Naive thymus-derived CD4-positive, alpha-beta T cell (primary cell): ENCODE results near the gene PMIS2. TPM values are rescaled to one million over a fixed set of nuclear protein-coding genes. Genes with fewer than 3 reads are reported as not detected.

Experiments
- ATAC-seq: fragments of 150-1000 bp; cut with Tn5 transposase; 2 replicates; pipeline ENCODE4 v1.10.0; 2021; ENCODE audit warnings: mild to moderate bottlenecking, moderate library complexity
- CTCF ChIA-PET: fragments of 350-600 bp; sonication (Branson Sonifier 250); formaldehyde crosslinking; loops from one replicate; lab custom pipeline; 2021; ENCODE audit warnings: antibody characterized with exemption; lab: Charles Lee
- POLR2A ChIA-PET: fragments of 350-600 bp; sonication (Branson Sonifier 250); formaldehyde crosslinking; loops from one replicate; lab custom pipeline; 2021; ENCODE audit warnings: antibody characterized with exemption, inconsistent platforms; lab: Charles Lee
- DNase-seq, 9 donors: peaks; one replicate each; pipeline versions ENCODE4 v3.0.0 to v3.0.0-alpha.2; 2020 to 2022; ENCODE audit warnings: mixed read lengths in 1 of 9
- H3K27ac ChIP-seq: one replicate; pipeline ENCODE4 v1.7.0; 2013; ENCODE audit warnings: mild to moderate bottlenecking, low read depth, low read length, moderate library complexity
- H3K27me3 ChIP-seq, 2 donors: one replicate each; pipeline ENCODE4 v1.7.0; 2013; ENCODE audit warnings: low read length in 2 of 2, mild to moderate bottlenecking in 2 of 2, moderate library complexity in 2 of 2; ENCODE audit not compliant: control insufficient read depth in 2 of 2, insufficient read depth in 2 of 2
- H3K36me3 ChIP-seq, 3 experiments: 1 replicate in 2 of 3; 2 replicates in 1 of 3; pipeline ENCODE4 v1.7.0; 2013; ENCODE audit warnings: low read length in 3 of 3, mild to moderate bottlenecking in 3 of 3, moderate library complexity in 1 of 3; ENCODE audit not compliant: insufficient read depth in 3 of 3, control insufficient read depth in 2 of 3
- H3K4me1 ChIP-seq, 2 donors: one replicate each; pipeline ENCODE4 v1.7.0; 2013; ENCODE audit warnings: low read length in 2 of 2, mild to moderate bottlenecking in 2 of 2, moderate library complexity in 1 of 2; ENCODE audit not compliant: control insufficient read depth in 2 of 2, insufficient read depth in 2 of 2
- H3K4me3 ChIP-seq: 2 replicates; pipeline ENCODE4 v1.7.0; 2013; ENCODE audit warnings: mild to moderate bottlenecking, low read length
- H3K9me3 ChIP-seq, 3 experiments: 1 replicate in 2 of 3; 2 replicates in 1 of 3; pipeline ENCODE4 v1.7.0; 2013; ENCODE audit warnings: low read length in 3 of 3; ENCODE audit not compliant: control insufficient read depth in 2 of 3
- H3K27ac Mint-ChIP-seq, 9 donors: one replicate each; pipeline ENCODE4 v1.8.0; 2020 to 2022; ENCODE audit warnings: mixed read lengths in 9 of 9, mild to moderate bottlenecking in 8 of 9, moderate library complexity in 5 of 9, inconsistent platforms in 2 of 9
- H3K27me3 Mint-ChIP-seq, 5 donors: one replicate each; pipeline ENCODE4 v1.8.0; 2021 to 2022; ENCODE audit warnings: mixed read lengths in 5 of 5, mild to moderate bottlenecking in 1 of 5
- H3K36me3 Mint-ChIP-seq, 5 donors: one replicate each; pipeline ENCODE4 v1.8.0; 2020 to 2022; ENCODE audit warnings: mixed read lengths in 5 of 5, mild to moderate bottlenecking in 3 of 5, inconsistent platforms in 1 of 5
- H3K4me1 Mint-ChIP-seq, 7 donors: one replicate each; pipeline ENCODE4 v1.8.0; 2020 to 2022; ENCODE audit warnings: mixed read lengths in 7 of 7, mild to moderate bottlenecking in 3 of 7, inconsistent platforms in 1 of 7
- H3K4me3 Mint-ChIP-seq, 10 donors: one replicate each; pipeline ENCODE4 v1.8.0; 2020 to 2022; ENCODE audit warnings: mild to moderate bottlenecking in 10 of 10, mixed read lengths in 10 of 10, moderate library complexity in 6 of 10, inconsistent platforms in 2 of 10
- H3K9me3 Mint-ChIP-seq, 11 donors: one replicate each; pipeline ENCODE4 v1.8.0; 2020 to 2022; ENCODE audit warnings: mixed read lengths in 11 of 11, mild to moderate bottlenecking in 4 of 11, inconsistent platforms in 1 of 11, moderate library complexity in 1 of 11
- intact Hi-C, 2 donors: fragments of 100-400 bp; cut with micrococcal nuclease; formaldehyde crosslinking; loops; one replicate each; pipeline ENCODE4 v1.15.1; 2023
- polyA plus RNA-seq, 2 donors: library from polyadenylated mRNA; unstranded; fragments of 300-500 nt; fragmentation: Illumina TruSeq; gene quantifications; one replicate each; pipeline ENCODE4 v1.2.3, GENCODE V29; 2021
- total RNA-seq, 6 experiments: library from RNA in 5 of 6; stranded (reverse) in 5 of 6; gene quantifications; 1 replicate in 5 of 6; 2 replicates in 1 of 6; pipeline ENCODE4 v1.2.3 and lab custom pipeline; 2021 to 2026

Gene PMIS2
- total and polyA plus RNA-seq, 7 experiments from 2014 or later: not detected

- Mint-ChIP-seq H3K36me3 (peaks cover 16 to 43% (median 21%) of the 10 kb centered on the region in 5 donors), H3K27ac (no peak overlapping the region), H3K4me1 (peaks cover 7 to 17% (median 11%) of the 10 kb centered on the region in 7 donors), H3K27me3 (no peaks in the 10 kb centered on the region), H3K4me3 (no peak overlapping the region), H3K9me3 (no peaks in the 10 kb centered on the region)
- no peak overlapping the region for H3K27ac ChIP-seq
- H3K27me3 ChIP-seq: no peaks in the 10 kb centered on the region
- CTCF ChIA-PET: no interaction called here
- DNase-seq (no peak), ATAC-seq (no peak)
- no peak overlapping the region for H3K4me3 ChIP-seq
- intact Hi-C loops: no loop called here
- no peaks in the 10 kb centered on the region for H3K9me3 ChIP-seq
- peaks cover 4 to 6% of the 10 kb centered on the region in 2 donors for H3K4me1 ChIP-seq
- H3K36me3 ChIP-seq: peaks cover 5 to 66% (median 15%) of the 10 kb centered on the region in 3 experiments
- POLR2A ChIA-PET: no interaction called here
Measured at GRCh38 chr19:35636651-35637050, 50.7 kb downstream of the PMIS2 start.

Other genes with a start within 250 kb of the PMIS2 start
- 1 to 10 TPM in 1 of 5 experiments, under 1 TPM in 2, not detected in 2; 0.10 to 1.3 (median 0.24) TPM for gene FFAR1, start 238.3 kb upstream of the PMIS2 start, total RNA-seq
- not detected for gene FFAR1, start 238.3 kb upstream of the PMIS2 start, polyA plus RNA-seq
- under 1 TPM in 3 of 5 experiments, not detected in 2; 0.31 to 0.91 (median 0.72) TPM for gene FFAR3, start 227.7 kb upstream of the PMIS2 start, total RNA-seq
- gene FFAR3, start 227.7 kb upstream of the PMIS2 start, polyA plus RNA-seq: not detected
- under 1 TPM in 1 of 5 experiments, not detected in 4; 0.24 TPM for gene GPR42, start 215.1 kb upstream of the PMIS2 start, total RNA-seq
- not detected for gene GPR42, start 215.1 kb upstream of the PMIS2 start, polyA plus RNA-seq
- 1 to 10 TPM in 2 of 5 experiments, not detected in 3; 2.2 to 7.1 TPM for gene FFAR2, start 137.9 kb upstream of the PMIS2 start, total RNA-seq
- not detected for gene FFAR2, start 137.9 kb upstream of the PMIS2 start, polyA plus RNA-seq
- gene KRTDAP, start 95.7 kb upstream of the PMIS2 start, total RNA-seq: not detected
- gene KRTDAP, start 95.7 kb upstream of the PMIS2 start, polyA plus RNA-seq: not detected
- gene DMKN, start 72.5 kb upstream of the PMIS2 start, total RNA-seq: under 1 TPM in 2 of 5 experiments, not detected in 3; 0.54 to 0.76 TPM
- gene DMKN, start 72.5 kb upstream of the PMIS2 start, polyA plus RNA-seq: not detected
- not detected for gene SBSN, start 57.9 kb upstream of the PMIS2 start, total RNA-seq
- not detected for gene SBSN, start 57.9 kb upstream of the PMIS2 start, polyA plus RNA-seq
- not detected for gene GAPDHS, start 52.7 kb upstream of the PMIS2 start, total RNA-seq
- gene GAPDHS, start 52.7 kb upstream of the PMIS2 start, polyA plus RNA-seq: not detected
- 10 to 100 TPM; 24.7 to 54.0 (median 34.6) TPM for gene TMEM147, start 40.5 kb upstream of the PMIS2 start, total RNA-seq
- gene TMEM147, start 40.5 kb upstream of the PMIS2 start, polyA plus RNA-seq: 100 to 1,000 TPM; 143 to 154 TPM
- not detected for gene ATP4A, start 22.5 kb upstream of the PMIS2 start, total RNA-seq
- not detected for gene ATP4A, start 22.5 kb upstream of the PMIS2 start, polyA plus RNA-seq
- gene HAUS5, start 26.6 kb downstream of the PMIS2 start, total RNA-seq: 10 to 100 TPM; 23.6 to 40.0 (median 28.4) TPM
- 1 to 10 TPM; 7.6 TPM for gene HAUS5, start 26.6 kb downstream of the PMIS2 start, polyA plus RNA-seq
- gene RBM42, start 42.9 kb downstream of the PMIS2 start, total RNA-seq: 10 to 100 TPM; 39.0 to 98.2 (median 51.3) TPM
- 10 to 100 TPM; 48.7 to 49.8 TPM for gene RBM42, start 42.9 kb downstream of the PMIS2 start, polyA plus RNA-seq
- under 1 TPM in 3 of 5 experiments, not detected in 2; 0.56 to 0.71 (median 0.70) TPM for gene ETV2, start 55.6 kb downstream of the PMIS2 start, total RNA-seq
- gene ETV2, start 55.6 kb downstream of the PMIS2 start, polyA plus RNA-seq: under 1 TPM; 0.61 to 0.89 TPM
- 100 to 1,000 TPM; 172 to 464 (median 232) TPM for gene COX6B1, start 62.1 kb downstream of the PMIS2 start, total RNA-seq
- gene COX6B1, start 62.1 kb downstream of the PMIS2 start, polyA plus RNA-seq: 100 to 1,000 TPM; 819 to 873 TPM
- gene UPK1A, start 80.3 kb downstream of the PMIS2 start, total RNA-seq: 1 to 10 TPM in 1 of 5 experiments, under 1 TPM in 1, not detected in 3; 0.41 to 1.3 TPM
- gene UPK1A, start 80.3 kb downstream of the PMIS2 start, polyA plus RNA-seq: not detected
- 10 to 100 TPM in 1 of 5 experiments, 1 to 10 TPM in 1, under 1 TPM in 2, not detected in 1; 0.35 to 41.6 (median 1.0) TPM for gene ZBTB32, start 118.4 kb downstream of the PMIS2 start, total RNA-seq
- not detected for gene ZBTB32, start 118.4 kb downstream of the PMIS2 start, polyA plus RNA-seq
- gene KMT2B, start 131.8 kb downstream of the PMIS2 start, total RNA-seq: 10 to 100 TPM; 64.2 to 79.8 (median 77.3) TPM
- 1 to 10 TPM in 1 of 2 donors, under 1 TPM in 1; 0.60 to 3.2 TPM for gene KMT2B, start 131.8 kb downstream of the PMIS2 start, polyA plus RNA-seq
- gene IGFLR1, start 156.3 kb downstream of the PMIS2 start, total RNA-seq: 100 to 1,000 TPM in 2 of 5 experiments, 10 to 100 TPM in 3; 61.4 to 113 (median 62.8) TPM
- 100 to 1,000 TPM in 1 of 2 donors, 10 to 100 TPM in 1; 99.5 to 107 TPM for gene IGFLR1, start 156.3 kb downstream of the PMIS2 start, polyA plus RNA-seq
- gene U2AF1L4, start 159.2 kb downstream of the PMIS2 start, total RNA-seq: 10 to 100 TPM; 33.7 to 86.8 (median 68.6) TPM
- gene U2AF1L4, start 159.2 kb downstream of the PMIS2 start, polyA plus RNA-seq: 10 to 100 TPM; 75.7 to 89.7 TPM
- gene PSENEN, start 159.5 kb downstream of the PMIS2 start, total RNA-seq: 10 to 100 TPM; 20.4 to 50.9 (median 26.3) TPM
- gene PSENEN, start 159.5 kb downstream of the PMIS2 start, polyA plus RNA-seq: 10 to 100 TPM; 49.0 to 79.1 TPM
- 10 to 100 TPM in 4 of 5 experiments, 1 to 10 TPM in 1; 7.9 to 33.1 (median 18.9) TPM for gene LIN37, start 162.4 kb downstream of the PMIS2 start, total RNA-seq
- gene LIN37, start 162.4 kb downstream of the PMIS2 start, polyA plus RNA-seq: 10 to 100 TPM in 1 of 2 donors, 1 to 10 TPM in 1; 6.7 to 20.6 TPM
- under 1 TPM in 1 of 5 experiments, not detected in 4; 0.22 TPM for gene HSPB6, start 170.9 kb downstream of the PMIS2 start, total RNA-seq
- not detected for gene HSPB6, start 170.9 kb downstream of the PMIS2 start, polyA plus RNA-seq
- gene PROSER3, start 172.0 kb downstream of the PMIS2 start, total RNA-seq: 10 to 100 TPM; 34.0 to 47.3 (median 39.7) TPM
- gene PROSER3, start 172.0 kb downstream of the PMIS2 start, polyA plus RNA-seq: 1 to 10 TPM; 5.4 to 6.8 TPM
- 10 to 100 TPM; 15.3 to 55.5 (median 23.4) TPM for gene ARHGAP33, start 189.4 kb downstream of the PMIS2 start, total RNA-seq
- gene ARHGAP33, start 189.4 kb downstream of the PMIS2 start, polyA plus RNA-seq: 1 to 10 TPM in 1 of 2 donors, under 1 TPM in 1; 0.09 to 1.0 TPM
- not detected for gene PRODH2, start 226.7 kb downstream of the PMIS2 start, total RNA-seq
- not detected for gene PRODH2, start 226.7 kb downstream of the PMIS2 start, polyA plus RNA-seq